BLaER1 treated with 17β-estradiol and CSF1 and Interleukin-3, amounts not matched to agents 10 nM and 100 nM (cell line): ENCODE measurements around the gene TADA3.
"Not testable (repeated sequence)": the region's sequence is repeated elsewhere in the genome, so short reads cannot be mapped to it uniquely, and the experiment has no call there.

ENCODE experiments used
- H3K27ac ChIP-seq, 11 experiments: shearing (Covaris generic); formaldehyde crosslinking; 2 replicates each; pipeline ENCODE4 v1.8.1; 2022
- H3K27me3 ChIP-seq, 11 experiments: shearing (Covaris generic); formaldehyde crosslinking; 2 replicates each; pipeline ENCODE4 v1.8.1; 2022
- H3K36me3 ChIP-seq, 11 experiments: shearing (Covaris generic); formaldehyde crosslinking; 2 replicates each; pipeline ENCODE4 v1.8.1; 2022
- H3K4me1 ChIP-seq, 10 experiments: shearing (Covaris generic); formaldehyde crosslinking; 2 replicates each; pipeline ENCODE4 v1.8.1; 2022
- H3K4me2 ChIP-seq, 11 experiments: shearing (Covaris generic); formaldehyde crosslinking; 2 replicates each; pipeline ENCODE4 v1.8.1; 2022
- H3K4me3 ChIP-seq, 10 experiments: shearing (Covaris generic); formaldehyde crosslinking; 2 replicates each; pipeline ENCODE4 v1.8.1; 2022
- H3K9ac ChIP-seq, 11 experiments: shearing (Covaris generic); formaldehyde crosslinking; 2 replicates each; pipeline ENCODE4 v1.8.1; 2022
- H3K9me3 ChIP-seq, 11 experiments: shearing (Covaris generic); formaldehyde crosslinking; replicated peaks in 1 of 11; 2 replicates each; pipeline ENCODE4 v1.8.1; 2022
- H4K20me1 ChIP-seq, 11 experiments: shearing (Covaris generic); formaldehyde crosslinking; 2 replicates each; pipeline ENCODE4 v1.8.1; 2022
- Cebpa-rat ChIP-seq, 11 experiments: shearing (Covaris generic); IDR thresholded peaks; 2 replicates each; pipeline ENCODE4 v1.8.1; 2022

Gene TADA3

DNA sequence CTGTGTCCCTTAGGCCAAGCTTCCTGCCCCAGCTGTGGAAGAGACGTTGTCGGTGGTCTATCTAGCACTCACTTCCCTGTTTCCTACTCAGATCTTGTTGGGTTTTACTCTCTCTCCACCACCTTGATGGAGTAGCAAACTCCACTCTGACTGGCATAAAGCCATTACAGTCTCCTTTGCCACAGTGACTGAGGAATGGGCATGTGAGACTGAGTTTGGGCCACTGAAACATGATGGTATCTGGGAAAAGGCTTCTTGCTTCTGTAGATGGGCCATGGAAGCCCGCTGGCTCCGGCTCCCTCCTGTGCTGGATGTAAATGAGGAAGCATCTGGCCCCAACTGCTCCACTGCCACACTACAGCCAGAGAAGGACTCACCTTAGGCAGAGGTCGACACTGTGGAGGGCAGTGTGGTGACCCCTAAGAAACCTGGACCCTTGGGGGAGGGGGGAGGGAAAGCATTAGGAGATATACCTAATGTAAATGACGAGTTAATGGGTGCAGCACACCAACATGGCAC is 13.1 kb downstream of the TADA3 start:
- peak overlapping the region in 5 of 11 experiments; percentile 68 to 80 (median 73); a peak in 8 of 22 replicates for H3K9ac ChIP-seq
- H3K4me1 ChIP-seq: peaks cover 52 to 68% (median 59%) of the 10 kb centered on the region in 10 experiments
- H3K9me3 ChIP-seq: no peaks in the 10 kb centered on the region
- H3K36me3 ChIP-seq: peaks cover 0 to 20% (median 6%) of the 10 kb centered on the region in 11 experiments; a peak in 14 of 22 replicates
- H3K4me2 ChIP-seq: peak overlapping the region; percentile 75 to 95 (median 90)
- no peak for TF ChIP-seq Cebpa-rat (IDR thresholded peaks at IDR 0.05)
- H3K27ac ChIP-seq: peak overlapping the region in 8 of 11 experiments; percentile 74 to 95 (median 84); a peak in 16 of 22 replicates
- peaks cover 0 to 16% (median 0%) of the 10 kb centered on the region in 11 experiments; a peak in 6 of 22 replicates for H4K20me1 ChIP-seq
- H3K27me3 ChIP-seq: peaks cover 0 to 33% (median 0%) of the 10 kb centered on the region in 11 experiments; a peak in 6 of 22 replicates
- peak overlapping the region in 2 of 10 experiments; percentile 25 to 34; a peak in 4 of 20 replicates for H3K4me3 ChIP-seq

DNA sequence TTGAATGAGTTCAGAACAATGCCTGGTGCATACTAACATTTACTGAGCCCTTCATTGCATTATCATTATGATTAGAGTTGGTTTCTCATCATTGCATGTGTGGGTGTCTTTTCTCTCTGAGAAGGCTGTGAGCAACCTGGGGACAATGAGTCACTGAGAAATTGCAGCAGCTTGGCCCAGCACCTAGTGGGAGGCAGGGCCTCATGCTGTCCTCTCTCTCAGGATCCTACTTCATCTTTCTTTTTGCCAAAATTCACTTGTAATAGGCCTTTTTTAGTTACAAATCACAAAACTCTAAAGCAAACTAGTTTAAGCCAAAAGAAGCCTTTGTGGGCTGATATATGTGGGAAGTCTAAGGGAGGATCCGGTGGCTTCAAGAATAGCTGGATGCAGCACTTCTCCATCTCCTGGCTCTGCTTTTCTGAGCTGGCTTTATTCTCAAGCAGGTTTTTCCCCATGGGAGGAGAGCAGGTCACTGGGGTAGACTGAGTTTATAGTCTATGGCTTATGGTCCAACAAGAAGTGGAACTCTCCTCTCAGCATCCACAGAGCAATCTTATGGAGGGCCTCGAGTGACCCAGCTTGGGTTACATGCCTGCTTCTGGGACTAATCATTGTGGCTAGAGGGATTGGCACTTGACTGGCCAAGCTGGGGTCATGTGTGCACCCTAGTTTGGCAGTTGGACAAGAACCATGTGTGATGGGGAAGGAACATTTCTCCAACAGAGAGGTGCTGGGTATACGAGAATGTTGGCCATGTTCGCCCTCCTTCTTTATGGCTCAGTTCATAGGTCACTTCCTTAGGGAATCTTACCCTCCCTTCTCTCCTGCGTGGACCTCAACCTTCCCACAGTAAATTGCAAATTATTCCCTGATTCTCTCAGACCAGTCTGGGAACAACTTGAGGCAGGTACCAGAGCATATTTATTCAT is 13.9 kb downstream of the TADA3 start:
- peak overlapping the region; percentile 75 to 95 (median 90) for H3K4me2 ChIP-seq

DNA sequence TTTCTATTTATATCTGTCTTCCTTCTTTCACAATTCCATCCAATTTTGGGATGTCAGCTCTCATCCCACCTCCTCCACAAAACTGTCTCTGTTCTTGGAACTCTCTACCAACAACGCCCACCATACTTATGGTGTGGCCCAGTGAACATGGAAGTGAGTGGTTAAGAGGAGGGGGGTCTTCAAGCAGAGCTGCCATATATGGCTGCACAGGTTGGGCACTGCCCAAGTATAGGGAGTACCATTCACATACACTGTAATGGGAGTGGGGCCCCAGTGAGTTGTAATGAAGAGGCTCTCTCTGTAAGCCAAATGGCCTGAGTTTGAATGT is 14.6 kb downstream of the TADA3 start:
- H3K4me3 ChIP-seq: no peak overlapping the region
- H3K27ac ChIP-seq: no peak overlapping the region
- peaks cover 0 to 16% (median 0%) of the 10 kb centered on the region in 11 experiments; a peak in 6 of 22 replicates for H4K20me1 ChIP-seq
- peak overlapping the region; percentile 75 to 95 (median 90) for H3K4me2 ChIP-seq
- H3K9ac ChIP-seq: no peak overlapping the region
- peaks cover 0 to 11% (median 0%) of the 10 kb centered on the region in 11 experiments; a peak in 1 of 22 replicates for H3K36me3 ChIP-seq
- H3K9me3 ChIP-seq: no peaks in the 10 kb centered on the region
- peaks cover 0 to 33% (median 0%) of the 10 kb centered on the region in 11 experiments; a peak in 6 of 22 replicates for H3K27me3 ChIP-seq
- TF ChIP-seq Cebpa-rat (IDR thresholded peaks at IDR 0.05): no peak
- peaks cover 49 to 63% (median 57%) of the 10 kb centered on the region in 10 experiments for H3K4me1 ChIP-seq

More for the DNA sequence above, 13.9 kb downstream of the TADA3 start:
- TF ChIP-seq Cebpa-rat (IDR thresholded peaks at IDR 0.05): no peak
- no peaks in the 10 kb centered on the region for H3K9me3 ChIP-seq
- peak overlapping the region in 1 of 11 experiments; percentile 80; a peak in 1 of 22 replicates for H3K9ac ChIP-seq
- peaks cover 0 to 13% (median 0%) of the 10 kb centered on the region in 11 experiments; a peak in 4 of 22 replicates for H3K36me3 ChIP-seq
- peak overlapping the region in 1 of 10 experiments; percentile 31; a peak in 1 of 20 replicates for H3K4me3 ChIP-seq
- peaks cover 52 to 68% (median 59%) of the 10 kb centered on the region in 10 experiments for H3K4me1 ChIP-seq
- H3K27me3 ChIP-seq: peaks cover 0 to 33% (median 0%) of the 10 kb centered on the region in 11 experiments; a peak in 6 of 22 replicates
- H4K20me1 ChIP-seq: peaks cover 0 to 16% (median 0%) of the 10 kb centered on the region in 11 experiments; a peak in 6 of 22 replicates
- peak overlapping the region in 5 of 11 experiments; percentile 84 to 95 (median 87); a peak in 4 of 22 replicates for H3K27ac ChIP-seq

DNA sequence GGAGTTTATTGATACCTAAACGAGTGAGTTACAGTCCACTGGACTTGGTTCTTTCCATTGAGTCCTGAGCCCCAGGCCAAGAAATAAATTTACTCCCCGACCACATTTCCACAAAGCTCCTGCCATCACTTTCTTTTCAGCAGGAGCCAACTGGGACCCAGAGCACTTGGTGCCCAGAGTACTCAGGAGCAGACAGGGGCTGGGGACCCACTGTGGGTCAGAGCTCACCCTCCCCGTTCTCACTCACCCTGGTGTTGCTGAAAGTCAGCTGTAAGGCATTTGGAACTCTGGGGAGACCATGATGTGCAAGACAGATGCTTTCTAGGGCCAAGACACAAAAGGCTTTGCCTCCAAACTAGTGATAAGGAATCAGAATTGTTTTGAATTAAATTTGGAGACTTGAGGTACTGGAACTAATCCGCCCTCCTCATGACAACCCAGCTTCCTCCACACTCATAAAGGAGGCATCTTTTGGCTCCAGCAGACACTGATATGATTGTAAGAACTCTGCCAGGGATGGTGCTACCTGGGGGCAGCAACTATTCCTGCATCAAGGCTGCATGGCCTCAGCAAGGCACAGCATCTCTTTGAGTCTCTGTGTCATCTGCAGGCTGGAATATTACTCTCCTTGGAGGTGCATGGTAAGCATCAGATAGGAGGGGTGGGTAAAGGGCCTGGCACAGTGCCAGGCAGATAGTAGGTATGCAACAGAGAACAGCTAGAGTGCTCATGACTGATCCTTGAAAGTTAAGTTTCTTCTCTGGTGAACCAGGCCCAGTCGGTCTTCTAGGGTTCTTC is 15.2 kb downstream of the TADA3 start:
- H3K36me3 ChIP-seq: peaks cover 0 to 8% (median 0%) of the 10 kb centered on the region in 11 experiments; a peak in 1 of 22 replicates
- no peak overlapping the region for H3K27ac ChIP-seq
- H4K20me1 ChIP-seq: peaks cover 0 to 16% (median 0%) of the 10 kb centered on the region in 11 experiments; a peak in 6 of 22 replicates
- no peak overlapping the region; a peak in 1 of 20 replicates for H3K4me3 ChIP-seq
- H3K4me2 ChIP-seq: peak overlapping the region; percentile 75 to 95 (median 90); a peak in 21 of 22 replicates
- TF ChIP-seq Cebpa-rat (IDR thresholded peaks at IDR 0.05): no peak
- peaks cover 0 to 33% (median 0%) of the 10 kb centered on the region in 11 experiments; a peak in 6 of 22 replicates for H3K27me3 ChIP-seq
- H3K4me1 ChIP-seq: peaks cover 43 to 57% (median 51%) of the 10 kb centered on the region in 10 experiments
- no peak overlapping the region for H3K9ac ChIP-seq
- no peaks in the 10 kb centered on the region for H3K9me3 ChIP-seq

DNA sequence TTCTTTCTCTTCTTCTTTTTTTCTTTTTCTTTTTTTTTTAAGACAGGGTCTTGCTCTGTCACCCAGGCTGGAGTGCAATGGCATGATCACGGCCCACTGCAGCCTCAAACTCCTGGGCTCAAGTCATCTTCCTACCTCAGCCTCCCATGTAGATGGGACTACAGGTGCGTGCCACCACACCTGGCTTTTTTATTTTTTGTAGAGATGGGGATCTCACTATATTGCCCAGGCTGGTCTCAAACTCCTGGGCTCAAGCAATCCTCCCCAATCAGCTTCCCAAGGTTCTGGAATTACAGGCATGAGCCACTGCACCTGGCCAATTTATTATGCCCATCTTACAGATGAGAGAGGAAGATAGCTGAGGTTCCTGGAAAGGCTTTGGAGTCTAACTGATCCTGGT is 21.3 kb downstream of the TADA3 start:
- not testable (repeated sequence) for H3K36me3 ChIP-seq, H3K4me2 ChIP-seq, H3K4me3 ChIP-seq

DNA sequence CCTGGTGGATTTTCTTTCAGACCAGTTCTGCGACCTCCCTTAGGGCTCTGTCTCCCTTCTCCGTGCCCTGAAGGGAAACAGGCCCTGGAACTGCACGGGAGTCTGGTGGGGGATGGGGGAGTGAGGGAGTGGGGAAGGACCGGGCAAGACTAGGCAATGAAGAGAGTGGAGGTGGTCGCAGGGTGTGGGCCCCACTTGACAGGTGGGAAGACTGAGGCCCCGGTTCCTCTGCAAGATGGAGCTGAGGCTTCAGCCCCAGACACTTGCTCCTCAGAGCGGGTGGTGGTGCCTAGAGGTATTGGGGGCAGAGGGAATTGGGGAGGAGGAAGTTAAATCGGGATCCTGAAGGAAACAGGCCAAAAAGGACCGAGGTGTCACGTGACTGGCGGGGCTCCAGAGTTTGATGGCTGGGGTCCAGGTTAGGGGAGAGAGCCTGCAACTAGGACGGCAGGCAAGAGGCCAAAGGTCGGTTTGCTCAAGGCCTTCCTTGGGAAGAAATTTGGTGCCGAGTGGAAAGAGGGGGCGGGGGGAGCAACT is 21.9 kb downstream of the TADA3 start:
- Histone ChIP-seq H3K27me3 (peaks cover 22 to 44% (median 30%) of the 10 kb centered on the region in 11 experiments), H3K9me3 (no peaks in the 10 kb centered on the region), H3K36me3 (no peaks in the 10 kb centered on the region), H3K4me1 (peaks cover 6 to 48% (median 10%) of the 10 kb centered on the region in 10 experiments; a peak in 15 of 20 replicates), H3K9ac (no peak overlapping the region), H3K4me3 (0 out of 20 replicates have a peak overlapping the region, but pooled peaks of 1 of the 10 experiments have one; percentile 37), H4K20me1 (peaks cover 0 to 25% (median 0%) of the 10 kb centered on the region in 11 experiments; a peak in 5 of 22 replicates), H3K27ac (no peak overlapping the region), H3K4me2 (peak overlapping the region in 5 of 11 experiments; percentile 51 to 90 (median 70); a peak in 6 of 22 replicates)
- TF ChIP-seq Cebpa-rat (IDR thresholded peaks at IDR 0.05): no peak

More for the DNA sequence above, 21.3 kb downstream of the TADA3 start:
- H3K9me3 ChIP-seq, H3K27ac ChIP-seq, H3K9ac ChIP-seq: not testable (repeated sequence)
- Histone ChIP-seq H3K4me1 (peaks cover 6 to 44% (median 10%) of the 10 kb centered on the region in 10 experiments; a peak in 15 of 20 replicates), H4K20me1 (peaks cover 0 to 25% (median 0%) of the 10 kb centered on the region in 11 experiments; a peak in 5 of 22 replicates), H3K27me3 (peaks cover 22 to 50% (median 31%) of the 10 kb centered on the region in 11 experiments)

DNA sequence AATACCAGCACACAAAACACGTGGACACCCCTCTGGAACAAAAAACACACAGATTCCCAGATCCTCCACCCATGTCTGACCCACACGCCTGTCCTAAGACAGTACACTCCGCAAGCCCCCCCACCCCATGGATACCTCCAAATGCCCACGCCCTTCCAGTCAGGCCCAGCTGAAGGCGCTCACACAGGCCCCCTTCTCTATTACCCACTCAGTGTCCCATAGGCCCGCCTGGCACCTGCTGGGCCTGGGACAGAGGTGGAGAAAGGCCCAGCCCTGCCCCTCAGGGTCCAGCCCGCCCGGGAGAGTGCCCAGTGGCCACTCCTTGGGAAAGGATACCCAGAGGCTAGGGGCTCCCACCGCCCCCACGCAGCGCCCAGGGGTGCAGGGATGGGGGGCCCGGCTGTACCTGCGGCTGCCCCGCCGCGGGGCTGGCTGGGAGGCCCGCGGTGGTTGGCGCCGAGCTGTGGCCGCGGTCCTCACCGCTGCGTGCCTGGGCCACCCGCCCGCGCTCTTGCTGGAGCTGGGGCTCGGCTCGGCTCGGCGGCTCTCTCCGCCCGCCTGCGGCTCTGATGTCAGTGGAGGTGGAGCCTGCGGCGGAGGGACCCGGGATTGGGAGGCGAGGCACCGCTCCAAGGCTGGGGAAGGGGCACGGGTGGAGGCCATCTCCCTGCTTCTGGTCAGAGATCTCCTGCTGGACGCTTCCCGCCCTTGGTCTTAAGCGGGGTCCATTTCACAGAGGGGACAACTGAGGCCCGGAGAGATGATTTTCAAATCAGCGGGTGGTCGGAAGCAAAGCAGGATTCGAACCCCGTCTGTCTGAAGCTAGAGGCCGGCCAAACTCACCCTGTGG is 22.6 kb downstream of the TADA3 start, which contains the start of gene CAMK1:
CAMK1 (minus strand) TSS at position 522 of the 850 bp plus-strand sequence. CDS start 2,198 bp downstream, outside the sequence.
- H3K4me3 ChIP-seq: peak within 1 kb of the TSS in 3 of 10 experiments; percentile 37 to 49 (median 37); a peak in 6 of 20 replicates
- TF ChIP-seq Cebpa-rat (IDR thresholded peaks at IDR 0.05): no peak
- H3K27me3 ChIP-seq: peaks cover 22 to 42% (median 30%) of the 10 kb centered on the region in 11 experiments
- H3K9ac ChIP-seq: peak within 1 kb of the TSS in 4 of 11 experiments; percentile 6 to 62 (median 15); a peak in 3 of 22 replicates
- H3K36me3 ChIP-seq: no peaks in the 10 kb centered on the region
- H3K4me2 ChIP-seq: peak within 1 kb of the TSS; percentile 41 to 90 (median 58); a peak in 20 of 22 replicates
- H3K27ac ChIP-seq: no peak within 1 kb of the TSS
- peaks cover 0 to 25% (median 0%) of the 10 kb centered on the region in 11 experiments; a peak in 5 of 22 replicates for H4K20me1 ChIP-seq
- H3K9me3 ChIP-seq: no peaks in the 10 kb centered on the region
- peaks cover 6 to 48% (median 10%) of the 10 kb centered on the region in 10 experiments; a peak in 15 of 20 replicates for H3K4me1 ChIP-seq
